HG03064 (cell line): ENCODE results near the gene SHB.

Experiments
- ATAC-seq: cut with Tn5 transposase; IDR thresholded peaks from one replicate; pipeline ENCODE4 v1.9.1; 2021; ENCODE audit warnings: low read depth; ENCODE audit not compliant: unreplicated experiment

The SHB gene

GRCh38 chr9:38089387-38090165, 20.5 kb upstream of the SHB start:
- no peak for ATAC-seq

- ATAC-seq: no peak
Measured at GRCh38 chr9:38088006-38088925, 19.2 kb upstream of the SHB start.

DNA sequence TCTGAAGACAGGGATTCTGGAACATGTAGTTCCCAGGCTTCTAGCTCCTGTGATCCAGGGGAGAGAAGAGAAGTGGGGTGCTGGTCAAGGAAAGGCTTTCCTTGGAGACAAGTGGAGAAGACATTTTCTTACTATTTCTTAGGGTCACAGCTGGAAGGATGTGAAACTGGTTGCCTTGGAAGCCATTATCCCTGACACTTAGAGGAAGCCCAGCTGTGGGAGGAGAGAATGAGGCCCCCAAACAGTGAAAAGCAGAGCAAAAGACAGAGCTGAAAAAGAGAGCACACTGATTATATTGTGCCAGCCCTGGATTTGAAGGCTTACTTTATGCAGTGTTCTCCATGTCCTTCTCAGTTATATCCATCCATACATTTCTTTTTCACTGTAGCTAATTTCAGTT, 17.5 kb upstream of the SHB start:
- ATAC-seq: no peak

DNA sequence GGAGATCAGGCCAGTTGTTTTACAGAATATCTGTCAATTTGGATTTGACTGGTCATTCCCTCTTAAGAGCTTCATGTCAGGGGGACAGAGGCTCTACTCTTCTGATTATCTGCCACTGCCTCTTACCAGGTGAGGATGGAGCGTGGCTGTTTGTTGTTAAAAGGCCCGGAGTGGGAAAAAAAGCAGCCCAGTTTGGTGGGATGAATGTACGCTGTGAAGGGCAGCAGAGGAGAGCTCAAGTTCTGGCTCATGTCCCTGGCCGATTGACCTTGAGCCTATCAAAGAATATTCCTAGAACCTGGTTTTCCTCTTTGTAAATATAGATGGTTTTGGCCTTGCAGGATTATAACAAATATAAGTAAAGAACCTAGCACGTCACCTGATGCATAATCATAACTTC, 16.3 kb upstream of the SHB start:
- no peak for ATAC-seq

- no peak for ATAC-seq
Measured at GRCh38 chr9:38084556-38084880, 15.5 kb upstream of the SHB start.

GRCh38 chr9:38083858-38084555, 15.0 kb upstream of the SHB start:
- ATAC-seq: no peak

DNA sequence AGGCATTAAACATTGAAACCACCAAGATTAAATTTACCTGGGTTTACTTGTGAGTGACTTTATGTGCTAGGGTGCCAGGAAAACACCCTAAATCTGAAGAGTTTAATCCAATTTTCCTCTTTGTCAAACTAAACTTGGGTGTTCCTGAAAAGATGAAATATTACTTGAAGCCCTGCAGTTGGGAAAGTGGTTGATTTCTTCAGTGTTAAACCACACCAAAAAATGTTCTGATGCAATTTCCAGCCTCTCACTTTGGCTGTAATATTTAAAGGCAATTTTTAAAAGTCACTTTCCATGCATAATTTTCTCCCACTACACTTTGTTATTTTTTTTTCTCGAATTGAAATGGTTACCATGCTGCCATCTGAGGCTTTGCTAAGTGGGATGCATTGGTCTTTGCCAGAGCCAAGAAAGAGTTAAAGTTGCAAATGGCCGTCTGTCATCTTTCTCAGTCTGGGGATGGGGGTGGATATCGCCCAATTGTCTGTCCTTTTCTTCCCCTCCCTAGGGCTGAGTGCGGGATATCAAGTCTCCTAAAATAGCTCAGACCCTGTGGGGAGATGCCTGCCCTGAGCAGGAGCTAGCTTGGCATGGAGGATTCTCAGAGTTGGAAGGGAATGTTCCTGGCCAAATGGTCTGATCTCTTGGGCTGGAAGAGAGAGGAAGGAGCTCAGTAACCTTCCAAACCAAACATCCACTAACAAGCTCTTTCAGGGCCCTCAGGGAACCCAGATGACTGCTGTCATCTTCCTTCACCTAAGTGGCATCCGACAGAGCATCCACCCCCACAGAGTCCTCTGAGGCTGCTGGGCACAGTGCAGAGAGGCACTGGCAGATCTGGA, 13.6 kb upstream of the SHB start:
- no peak for ATAC-seq

DNA sequence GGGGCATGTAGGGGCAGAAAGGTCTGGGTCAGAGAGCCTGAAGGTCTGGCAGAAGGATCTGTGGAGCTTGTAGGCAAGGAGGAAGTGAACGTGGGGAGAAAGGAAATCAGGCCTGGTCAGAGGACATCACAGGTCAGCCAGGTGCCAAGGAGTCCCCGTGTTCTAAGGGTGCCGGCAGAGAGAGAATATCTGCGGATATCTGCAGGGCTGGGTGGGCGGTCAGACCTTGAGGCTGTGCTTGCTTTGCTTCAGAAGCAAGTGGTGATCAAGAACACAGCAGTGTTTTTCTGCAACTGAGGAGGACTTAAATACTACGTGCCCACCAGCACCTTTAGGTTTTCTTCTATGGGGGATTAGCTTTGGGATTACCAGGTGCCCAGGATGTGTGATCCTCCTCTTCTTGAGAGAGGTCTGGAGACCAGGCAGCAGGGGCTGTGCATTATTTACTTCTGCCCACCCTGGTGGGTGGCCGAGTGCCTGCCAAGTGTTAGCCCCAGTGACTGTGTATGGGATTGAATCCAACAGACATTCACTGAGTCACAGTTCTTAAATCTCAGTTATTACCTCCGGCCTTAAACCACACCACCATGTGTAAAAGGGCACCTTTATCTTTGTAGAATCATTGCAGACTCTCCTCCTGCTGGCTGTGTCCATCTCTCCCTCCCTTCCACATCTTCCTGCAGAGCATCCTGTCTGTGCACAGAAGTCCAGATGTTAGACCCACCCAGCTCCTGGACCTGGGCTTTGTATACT, 12.5 kb upstream of the SHB start:
- ATAC-seq: no peak

DNA sequence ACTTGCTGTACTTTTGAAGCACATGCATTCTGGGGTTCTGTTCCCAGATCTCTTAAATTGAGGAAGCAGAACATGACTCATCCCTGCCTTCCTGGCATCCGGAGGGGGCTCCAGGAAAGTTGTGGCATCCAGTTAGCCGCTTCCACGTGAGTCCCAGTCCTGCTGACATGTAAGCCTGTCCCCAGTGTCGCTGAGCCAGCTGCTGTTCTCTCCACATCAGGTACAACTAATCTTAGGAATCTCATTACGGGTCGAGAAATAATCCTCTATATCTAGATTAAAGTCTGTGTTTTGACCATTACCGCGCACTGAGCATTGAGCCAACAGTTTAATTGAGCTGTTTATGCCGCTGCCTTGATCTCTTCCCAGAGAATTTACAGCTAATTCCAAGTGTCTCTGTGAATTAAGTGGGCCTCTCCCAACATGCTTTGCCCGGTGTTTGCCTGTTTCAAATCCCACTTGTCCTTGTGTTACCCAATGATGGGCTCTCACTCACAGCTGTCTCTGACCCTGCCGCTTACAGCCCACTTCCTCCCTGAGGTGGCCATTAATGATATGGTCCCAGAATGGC, 10.5 kb upstream of the SHB start:
- no peak for ATAC-seq

DNA sequence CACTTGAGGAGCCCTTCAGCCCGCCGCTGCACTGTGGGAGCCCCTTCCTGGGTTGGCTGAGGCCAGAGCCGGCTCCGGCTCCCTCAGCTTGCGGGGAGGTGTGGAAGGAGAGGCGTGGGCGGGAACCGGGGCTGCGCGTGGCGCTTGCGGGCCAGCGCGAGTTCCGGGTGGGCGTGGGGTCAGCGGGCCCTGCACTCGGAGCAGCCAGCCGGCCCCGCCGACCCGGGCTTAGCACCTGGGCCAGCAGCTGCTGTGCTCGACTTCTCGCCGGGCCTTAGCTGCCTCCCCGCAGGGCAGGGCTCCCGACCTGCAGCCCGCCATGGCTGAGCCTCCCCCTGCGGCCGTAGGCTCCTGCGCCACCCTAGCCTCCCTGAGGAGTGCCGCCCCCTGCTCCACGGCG, 6.2 kb upstream of the SHB start:
- no peak for ATAC-seq

GRCh38 chr9:38074441-38074961, 5.5 kb upstream of the SHB start:
- ATAC-seq: no peak

GRCh38 chr9:38073882-38074281, 4.9 kb upstream of the SHB start:
- ATAC-seq: no peak

DNA sequence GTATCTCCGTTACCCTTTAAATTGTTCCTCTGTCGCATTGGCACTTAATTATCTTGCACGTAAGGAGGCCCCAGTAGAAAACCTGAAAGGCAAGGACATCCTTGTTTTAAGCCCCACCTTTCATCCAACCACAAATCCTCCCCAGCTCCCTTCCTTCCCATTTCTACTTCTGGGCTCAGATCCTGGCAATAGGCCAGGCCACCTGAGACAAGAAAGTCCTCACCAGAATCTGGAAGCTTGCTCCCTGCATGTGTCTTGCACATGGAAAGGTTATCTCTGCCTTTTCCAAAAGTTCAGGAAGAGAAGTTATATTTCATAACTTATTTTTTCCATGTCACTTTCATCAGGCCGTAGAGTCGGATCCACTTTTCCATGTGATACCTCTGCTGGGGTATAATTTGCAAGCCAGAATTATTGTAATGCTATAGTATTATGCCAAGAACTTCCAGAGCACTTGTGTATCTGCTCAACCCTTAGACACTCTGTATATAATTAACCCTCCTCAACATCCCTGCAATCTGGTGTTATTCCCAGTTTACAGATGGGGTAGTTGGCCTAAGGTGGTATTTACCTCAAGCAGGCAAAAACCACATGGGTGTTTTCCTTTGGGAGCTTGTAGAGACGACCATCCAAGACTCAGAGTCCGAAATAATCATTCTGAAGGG, 2.6 kb upstream of the SHB start:
- no peak for ATAC-seq

DNA sequence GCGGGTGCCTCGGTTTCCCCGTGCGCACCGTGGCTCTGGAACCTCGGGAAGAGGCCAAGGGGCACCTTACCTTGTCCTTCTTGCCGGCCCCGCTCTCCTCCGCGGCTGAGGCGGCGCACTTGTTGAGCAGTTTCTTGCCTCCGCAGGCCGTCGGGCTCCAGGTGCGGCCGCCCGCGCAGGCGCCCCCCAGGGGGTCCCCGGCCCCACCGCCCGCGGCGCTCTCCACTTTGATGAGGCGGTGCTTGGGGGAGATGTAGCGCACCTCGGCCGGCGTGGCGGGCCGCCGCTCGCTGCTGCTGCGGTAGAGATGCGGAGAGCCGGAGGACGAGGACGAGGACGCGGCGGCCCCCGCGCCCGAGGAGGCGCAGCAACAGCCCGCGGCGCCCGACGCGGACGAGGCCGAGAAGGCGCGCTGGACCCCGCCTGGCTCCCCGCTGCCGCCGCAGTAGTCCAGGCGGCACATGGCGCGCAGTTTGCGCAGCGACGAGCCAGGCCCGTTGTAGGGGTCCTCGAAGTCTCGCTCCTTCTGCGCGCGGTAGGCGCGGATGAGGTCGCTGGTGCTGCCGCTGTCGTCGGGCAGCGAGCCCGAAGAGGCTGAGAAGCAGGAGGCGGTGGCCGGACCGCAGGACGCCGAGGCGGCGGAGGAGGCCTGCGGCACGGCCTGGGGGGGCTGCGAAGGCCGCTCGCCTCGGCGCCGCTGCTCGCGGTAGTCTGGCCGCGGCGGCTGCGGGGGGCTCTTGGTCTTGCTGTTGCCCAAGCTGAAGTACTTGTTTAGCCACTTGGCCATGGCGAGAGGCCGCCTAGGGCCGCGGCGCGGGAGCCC, 957 bp downstream of the SHB start:
- peak; percentile 6 for ATAC-seq

- ATAC-seq: no peak
Measured at GRCh38 chr9:38066914-38067858, 1.8 kb downstream of the SHB start.

DNA sequence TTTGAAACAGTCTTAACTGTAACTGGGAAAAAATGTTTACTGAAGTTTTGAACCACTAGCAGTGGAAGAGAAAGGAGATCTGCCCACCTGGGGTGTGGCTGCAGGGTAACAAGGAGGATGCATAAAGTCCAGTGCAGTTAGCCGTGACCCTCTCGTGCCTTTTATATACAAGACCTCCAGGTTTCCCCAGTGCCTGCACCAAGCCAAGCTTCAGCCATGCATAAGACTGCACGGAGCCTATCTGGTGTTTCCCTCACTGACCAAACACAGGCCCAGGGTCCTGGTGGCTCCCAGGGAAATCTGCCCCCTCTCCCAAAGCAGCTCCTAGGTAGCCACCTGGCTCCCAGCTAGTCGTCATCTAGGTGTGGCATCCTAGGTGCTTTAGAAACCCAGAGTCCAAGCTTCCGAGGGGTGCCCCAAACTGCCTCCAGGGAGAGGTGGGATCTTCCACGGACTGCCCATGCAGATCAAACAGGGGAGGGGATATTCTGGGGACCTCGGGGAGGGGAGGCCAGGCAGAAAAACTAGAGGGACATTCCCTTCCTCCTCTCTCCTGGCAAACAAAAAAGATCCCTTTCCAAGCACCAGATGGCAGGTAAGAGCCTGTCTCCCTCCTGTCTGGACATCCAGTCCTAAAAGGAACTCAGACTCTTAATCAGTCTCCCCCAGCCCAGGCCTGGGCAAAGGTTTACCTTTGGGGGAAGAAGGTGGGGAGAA, 2.7 kb downstream of the SHB start:
- ATAC-seq: no peak
